H1 (cell line): Measurements from ENCODE around the gene ACAD10. TPM values are rescaled to one million over a fixed set of nuclear protein-coding genes. Genes with fewer than 3 reads are reported as not detected.

Experiments used
- CTCF ChIA-PET: fragments of 300-600 bp; sonication (Branson Sonifier 250); formaldehyde crosslinking; loops from one replicate; lab custom pipeline; 2021; ENCODE audit not compliant: partially characterized antibody; lab: Charles Lee
- POLR2A ChIA-PET: fragments of 300-600 bp; sonication (Branson Sonifier 250); formaldehyde crosslinking; loops from one replicate; lab custom pipeline; 2021; ENCODE audit warnings: inconsistent platforms; ENCODE audit not compliant: partially characterized antibody; lab: Charles Lee
- DNase-seq, 2 experiments: peaks; one replicate each; pipeline versions ENCODE4 v3.0.0 to v3.0.0-alpha.2; 2010 to 2022; ENCODE audit warnings: low spot score in 2 of 2, low read depth in 1 of 2, mixed read lengths in 1 of 2
- FAIRE-seq: peaks from 2 replicates; lab custom pipeline; 2011; peaks lifted over from hg19 to GRCh38; lab: Jason Lieb, UNC
- H2AFZ ChIP-seq: 2 replicates; pipeline ENCODE4 v1.8.1; 2012; ENCODE audit warnings: low read length, inconsistent platforms
- H2AK5ac ChIP-seq: 2 replicates; pipeline ENCODE4 v1.6.1; 2013; ENCODE audit warnings: low read depth, low read length
- H2BK120ac ChIP-seq: replicated peaks from 2 replicates; pipeline ENCODE3; 2013; ENCODE audit warnings: low read depth, low read length, inconsistent platforms
- H2BK12ac ChIP-seq: 2 replicates; pipeline ENCODE4 v1.6.1; 2013; ENCODE audit warnings: low read depth, low read length
- H2BK15ac ChIP-seq: 2 replicates; pipeline ENCODE4 v1.6.1; 2013; ENCODE audit warnings: low read length
- H2BK20ac ChIP-seq: 2 replicates; pipeline ENCODE4 v1.6.1; 2013; ENCODE audit warnings: low read length
- H2BK5ac ChIP-seq: 2 replicates; pipeline ENCODE4 v1.6.1; 2013; ENCODE audit warnings: low read depth, low read length
- H3K14ac ChIP-seq: 2 replicates; pipeline ENCODE4 v1.6.1; 2013; ENCODE audit warnings: inconsistent platforms; ENCODE audit not compliant: insufficient read length
- H3K18ac ChIP-seq: 2 replicates; pipeline ENCODE4 v1.6.1; 2013; ENCODE audit warnings: low read length; ENCODE audit errors: extremely low read depth
- H3K23ac ChIP-seq: 2 replicates; pipeline ENCODE4 v1.6.1; 2013; ENCODE audit warnings: inconsistent platforms; ENCODE audit not compliant: insufficient read length
- H3K23me2 ChIP-seq: 2 replicates; pipeline ENCODE4 v1.6.1; 2013; ENCODE audit warnings: low read depth, low read length
- H3K27ac ChIP-seq: 2 replicates; pipeline ENCODE4 v1.6.1; 2011; ENCODE audit warnings: low read depth, low read length, inconsistent platforms
- H3K27me3 ChIP-seq, 4 experiments: replicated peaks in 1 of 4; 1 replicate in 1 of 4; 2 replicates in 3 of 4; pipeline versions ENCODE4 v1.6.1 to v1.8.1; 2011 to 2013; ENCODE audit warnings: low read length in 3 of 4, mild to moderate bottlenecking in 3 of 4, inconsistent platforms in 2 of 4, mixed read lengths in 2 of 4, moderate library complexity in 1 of 4; ENCODE audit not compliant: control insufficient read depth in 3 of 4, insufficient read depth in 3 of 4; ENCODE audit errors: extremely low read depth in 1 of 4
- H3K36me3 ChIP-seq, 4 experiments: 2 replicates each; pipeline versions ENCODE4 v1.6.1 to v1.8.1; 2011 to 2013; ENCODE audit warnings: mild to moderate bottlenecking in 4 of 4, low read length in 3 of 4, moderate library complexity in 2 of 4, control low read depth in 1 of 4, inconsistent platforms in 1 of 4; ENCODE audit not compliant: insufficient read depth in 4 of 4, control insufficient read depth in 2 of 4
- H3K4ac ChIP-seq: replicated peaks from 2 replicates; pipeline ENCODE3; 2013; ENCODE audit warnings: low read length, low read depth, mixed read lengths, inconsistent platforms; ENCODE audit not compliant: insufficient read length
- H3K4me1 ChIP-seq, 4 experiments: replicated peaks in 1 of 4; 1 replicate in 1 of 4; 2 replicates in 3 of 4; pipeline versions ENCODE4 v1.6.1 to v1.8.1; 2011 to 2013; ENCODE audit warnings: low read length in 3 of 4, inconsistent platforms in 2 of 4, mixed read lengths in 1 of 4; ENCODE audit not compliant: insufficient read depth in 4 of 4, control insufficient read depth in 3 of 4
- H3K4me2 ChIP-seq, 2 experiments: 2 replicates each; pipeline versions ENCODE4 v1.6.1 to v1.8.1; 2011 to 2013; ENCODE audit warnings: low read depth in 2 of 2, low read length in 2 of 2, control low read depth in 1 of 2, inconsistent platforms in 1 of 2, mild to moderate bottlenecking in 1 of 2; ENCODE audit not compliant: insufficient read depth in 1 of 2
- H3K4me3 ChIP-seq, 4 experiments: fragments of 200-600, 300-600 bp in 1 of 4; sonication (generic), shearing (Covaris generic), sonication (Bioruptor Twin) in 1 of 4; 2 replicates each; pipeline versions ENCODE4 v1.5.1 to v1.8.1; 2011 to 2016; ENCODE audit warnings: low read length in 4 of 4, low read depth in 3 of 4, control low read depth in 2 of 4, inconsistent platforms in 2 of 4, mild to moderate bottlenecking in 2 of 4, mixed read lengths in 1 of 4, moderate library complexity in 1 of 4; ENCODE audit not compliant: insufficient read depth in 2 of 4; ENCODE audit errors: extremely low read depth in 1 of 4
- H3K56ac ChIP-seq: replicated peaks from 2 replicates; pipeline ENCODE3; 2013; ENCODE audit warnings: low read depth, mild to moderate bottlenecking, mixed read lengths, low read length, inconsistent platforms; ENCODE audit not compliant: insufficient read length
- H3K79me1 ChIP-seq: 2 replicates; pipeline ENCODE4 v1.6.1; 2013; ENCODE audit warnings: low read depth, low read length, control low read depth
- H3K79me2 ChIP-seq, 2 experiments: 2 replicates each; pipeline versions ENCODE4 v1.6.1 to v1.8.1; 2012 to 2013; ENCODE audit warnings: low read length in 2 of 2, mild to moderate bottlenecking in 2 of 2, inconsistent platforms in 1 of 2; ENCODE audit not compliant: insufficient read depth in 2 of 2, control insufficient read depth in 1 of 2
- H3K9ac ChIP-seq, 4 experiments: replicated peaks in 1 of 4; 1 replicate in 1 of 4; 2 replicates in 3 of 4; pipeline versions ENCODE4 v1.6.1 to v1.8.1; 2011 to 2013; ENCODE audit warnings: low read depth in 3 of 4, low read length in 3 of 4, control low read depth in 2 of 4, mild to moderate bottlenecking in 2 of 4, moderate library complexity in 2 of 4, inconsistent platforms in 1 of 4; ENCODE audit errors: extremely low read depth in 1 of 4
- H3K9me3 ChIP-seq, 2 experiments: 2 replicates each; pipeline versions ENCODE4 v1.6.1 to v1.8.1; 2012 to 2013; ENCODE audit warnings: mild to moderate bottlenecking in 2 of 2, moderate library complexity in 2 of 2, control low read depth in 1 of 2, inconsistent platforms in 1 of 2, low read depth in 1 of 2, low read length in 1 of 2, mixed read lengths in 1 of 2; ENCODE audit not compliant: insufficient read depth in 2 of 2
- H4K20me1 ChIP-seq, 2 experiments: replicated peaks in 1 of 2; 2 replicates each; pipeline versions ENCODE3 to v1.8.1; 2011 to 2013; ENCODE audit warnings: inconsistent platforms in 2 of 2, low read length in 2 of 2, mild to moderate bottlenecking in 1 of 2; ENCODE audit not compliant: insufficient read depth in 2 of 2, control insufficient read depth in 1 of 2
- H4K5ac ChIP-seq: 2 replicates; pipeline ENCODE4 v1.6.1; 2013; ENCODE audit warnings: low read length, low read depth, mixed read lengths, inconsistent platforms; ENCODE audit not compliant: insufficient read length
- H4K8ac ChIP-seq: 2 replicates; pipeline ENCODE4 v1.8.0; 2013; ENCODE audit warnings: mild to moderate bottlenecking, moderate library complexity, low read length, inconsistent platforms; ENCODE audit not compliant: insufficient read depth; ENCODE audit errors: extremely low read depth
- H4K91ac ChIP-seq: replicated peaks from 2 replicates; pipeline ENCODE3; 2013; ENCODE audit warnings: low read length, mixed read lengths, inconsistent platforms; ENCODE audit not compliant: insufficient read length
- ATF2 ChIP-seq: IDR thresholded peaks from 2 replicates; pipeline ENCODE4 v1.6.1; 2012; ENCODE audit warnings: low read length, inconsistent platforms
- EP300 ChIP-seq, 2 experiments: IDR thresholded peaks; 1 replicate in 1 of 2; 2 replicates in 1 of 2; pipeline ENCODE4 v1.6.1; 2011 to 2012; ENCODE audit warnings: low read depth in 2 of 2, low read length in 2 of 2, mild to moderate bottlenecking in 2 of 2, borderline replicate concordance in 1 of 2, inconsistent platforms in 1 of 2, moderate library complexity in 1 of 2
- HDAC2 ChIP-seq, 2 experiments: fragments of 300-600 bp in 1 of 2; sonication (generic) in 1 of 2; IDR thresholded peaks; 2 replicates each; pipeline ENCODE4 v1.6.1; 2011 to 2012; ENCODE audit warnings: low read depth in 2 of 2, low read length in 2 of 2, mild to moderate bottlenecking in 2 of 2, moderate library complexity in 2 of 2, borderline replicate concordance in 1 of 2, inconsistent platforms in 1 of 2
- JUND ChIP-seq: IDR thresholded peaks from 2 replicates; pipeline ENCODE4 v1.6.1; 2011; ENCODE audit warnings: mild to moderate bottlenecking, improper control_type of control experiment, low read length
- MAFK ChIP-seq: IDR thresholded peaks from 2 replicates; pipeline ENCODE4 v1.6.1; 2012; ENCODE audit warnings: low read depth, mild to moderate bottlenecking, improper control_type of control experiment, low read length
- WGBS, 2 experiments: shearing (Covaris generic) in 1 of 2; methylation state at CpG; one replicate each; pipeline versions ENCODE4 v1.1.6 to v1.1.7; 2013 to 2015; ENCODE audit warnings: low lambda C conversion rate in 2 of 2, mixed read lengths in 2 of 2, inconsistent platforms in 1 of 2, low coverage in 1 of 2, missing lambda C conversion rate in 1 of 2; ENCODE audit not compliant: insufficient replicate concordance in 2 of 2, insufficient coverage in 1 of 2, insufficient read length in 1 of 2; ENCODE audit errors: extremely low coverage in 1 of 2, missing lambda C conversion rate in 1 of 2; 5-methylcytosine and 5-hydroxymethylcytosine counted together
- polyA plus RNA-seq, 7 experiments: library from polyadenylated mRNA; depleted of rRNA in 3 of 7; stranded (reverse) in 5 of 7; unstranded in 2 of 7; fragments of >200 nt in 5 of 7; fragments of 200-250 nt in 2 of 7; gene quantifications; 1 replicate in 5 of 7; 2 replicates in 1 of 7; 4 replicates in 1 of 7; pipeline versions ENCODE4 v1.2.1 to v1.2.3, GENCODE V29; 2011 to 2013; ENCODE audit warnings: missing spikeins in 2 of 7, mixed read lengths in 2 of 7
- total RNA-seq: library from RNA; stranded (reverse); fragmentation: NEBNext Ultra II Directional; extraction: Animal tissue kit (Norgen Biotek cat#: 25700); gene quantifications from 2 replicates; pipeline ENCODE4 v1.2.1, GENCODE V29; 2021

The ACAD10 gene
- total and polyA plus RNA-seq, 2 of the 8 experiments (the other 6 are each of a cell fraction or from before 2014, with no cell fraction given) = 17.3 to 23.3 TPM

GRCh38 chr12:111780166-111780565 is 94.3 kb downstream of the ACAD10 start:
- Histone ChIP-seq H3K4me1 (no peaks in the 10 kb centered on the region; a peak in 2 of 7 replicates), H3K23ac (no peak overlapping the region), H3K56ac (no peak overlapping the region), H3K9ac (no peak overlapping the region), H2BK12ac (no peak overlapping the region), H3K23me2 (no peaks in the 10 kb centered on the region), H2BK15ac (no peak overlapping the region), H3K4ac (no peak overlapping the region), H3K14ac (no peak overlapping the region), H3K4me2 (no peak overlapping the region), H3K4me3 (no peak overlapping the region), H2BK20ac (no peak overlapping the region), H2BK5ac (no peak overlapping the region), H3K9me3 (peaks cover 0 to 2% of the 10 kb centered on the region in 2 experiments; a peak in 1 of 4 replicates), H4K8ac (no peak overlapping the region), H3K36me3 (peaks cover 0 to 14% (median 6%) of the 10 kb centered on the region in 4 experiments; a peak in 5 of 8 replicates), H4K91ac (no peak overlapping the region), H4K5ac (no peak overlapping the region), H2AFZ (no peak overlapping the region), H3K18ac (no peak overlapping the region), H3K27ac (no peak overlapping the region), H3K27me3 (no peaks in the 10 kb centered on the region), H4K20me1 (peaks cover 0 to 5% of the 10 kb centered on the region in 2 experiments), H3K79me2 (no peaks in the 10 kb centered on the region), H2AK5ac (no peak overlapping the region), H3K79me1 (no peaks in the 10 kb centered on the region; the same call in 1 of the 2 replicates), H2BK120ac (no peak overlapping the region)
- CTCF ChIA-PET = no interaction called here
- DNase-seq (no peak), FAIRE-seq (no peak)
- POLR2A ChIA-PET = interaction anchor here (1.0 kb wide), 1 partner anchor 9 kb away, joined by 3 read pairs; no protein-coding TSS in a partner anchor
- WGBS, 2 experiments = 97% methylated on average over 10 of the region's 10 CpGs; no CpG with 5 or more reads in 1 of the 2 experiments
- TF ChIP-seq HDAC2 (IDR thresholded peaks at IDR 0.05; ENCODE audit: borderline replicate concordance in 1 of 2, low read depth in 2 of 2, low read length in 2 of 2) = no peak
- no peak for TF ChIP-seq ATF2
- TF ChIP-seq MAFK = no peak
- TF ChIP-seq EP300 (IDR thresholded peaks at IDR 0.05; ENCODE audit: borderline replicate concordance in 1 of 2, low read depth in 2 of 2, low read length in 2 of 2) = no peak
- no peak for TF ChIP-seq JUND
